HG03159 (cell line): ENCODE measurements around the gene CGREF1.
"Not testable (repeated sequence)": the region's sequence is repeated elsewhere in the genome, so short reads cannot be mapped to it uniquely, and the experiment has no call there.

Experiments used
- ATAC-seq: cut with Tn5 transposase; IDR thresholded peaks from one replicate; pipeline ENCODE4 v1.9.1; 2021; ENCODE audit warnings: mild to moderate bottlenecking, moderate library complexity; ENCODE audit not compliant: unreplicated experiment

CGREF1 gene

GRCh38 chr2:27076323-27076722 is 42.6 kb downstream of the CGREF1 start:
- ATAC-seq: no peak

- ATAC-seq: not testable (repeated sequence)
Measured at GRCh38 chr2:27075566-27075871, 43.4 kb downstream of the CGREF1 start.

- no peak for ATAC-seq
Measured at GRCh38 chr2:27074738-27075565, 44.0 kb downstream of the CGREF1 start.

DNA sequence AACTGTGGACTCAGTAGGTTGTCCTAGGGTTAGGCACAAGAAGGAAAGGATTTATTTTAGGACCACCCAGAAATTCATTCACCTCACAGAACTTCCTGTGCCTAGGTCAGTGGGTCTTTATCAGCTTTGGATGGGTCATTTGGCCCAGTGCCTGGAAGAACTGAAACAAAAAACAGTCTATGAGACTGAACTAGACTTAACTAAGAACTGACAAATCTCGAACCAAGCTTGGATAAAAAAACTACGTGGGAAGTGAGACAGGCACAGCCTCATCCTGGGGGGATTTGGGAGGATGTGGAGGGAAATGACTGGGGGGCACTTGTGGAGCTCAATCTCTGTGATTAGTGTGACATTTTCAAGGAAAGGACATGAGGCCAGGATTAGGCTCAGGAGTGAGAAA is 45.1 kb downstream of the CGREF1 start:
- ATAC-seq: no peak

GRCh38 chr2:27072920-27073319 is 46.0 kb downstream of the CGREF1 start:
- ATAC-seq: no peak

GRCh38 chr2:27071990-27072830 is 46.7 kb downstream of the CGREF1 start:
- ATAC-seq: peak; percentile 24

DNA sequence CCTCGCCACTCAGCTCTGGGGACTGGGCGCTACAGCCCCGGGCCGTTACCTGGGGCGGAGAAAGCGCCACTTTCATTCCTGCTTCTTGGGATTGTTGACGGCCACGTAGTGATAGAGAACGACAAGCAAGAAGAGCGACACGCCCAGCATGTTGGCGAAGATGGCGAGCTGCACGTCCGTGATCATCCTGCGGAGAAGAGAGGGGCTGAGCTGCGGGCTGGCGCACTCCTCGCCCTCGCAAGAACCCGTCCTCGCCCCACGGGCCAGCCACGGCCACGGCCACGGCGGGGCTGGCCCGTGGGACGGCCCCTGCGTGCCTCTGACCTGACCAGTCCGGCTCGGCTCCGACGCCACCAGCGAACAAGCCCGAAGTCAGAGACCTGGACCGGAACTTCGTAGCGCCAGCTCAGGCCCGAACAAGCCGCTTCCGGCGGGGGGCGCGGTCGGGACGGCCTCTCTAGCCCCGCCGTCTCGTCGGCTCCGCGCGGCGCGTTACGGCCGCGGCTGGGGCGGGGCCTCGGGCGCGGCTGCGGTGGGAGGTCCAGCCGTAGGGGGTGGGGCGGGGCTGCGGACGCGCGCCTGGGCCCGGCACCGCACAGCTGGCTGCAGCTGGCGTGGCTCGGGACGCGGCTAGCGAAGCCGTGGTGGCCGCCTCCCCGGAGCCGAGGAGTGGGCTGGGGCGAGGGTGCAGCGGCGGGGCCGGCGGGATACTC is 47.5 kb downstream of the CGREF1 start, which contains the start of gene OST4:
TSS of gene OST4 (minus strand) at position 378 of the 713 bp plus-strand sequence.
- ATAC-seq: peak; percentile 82

- ATAC-seq: no peak
Measured at GRCh38 chr2:27070653-27071276, 48.2 kb downstream of the CGREF1 start.

DNA sequence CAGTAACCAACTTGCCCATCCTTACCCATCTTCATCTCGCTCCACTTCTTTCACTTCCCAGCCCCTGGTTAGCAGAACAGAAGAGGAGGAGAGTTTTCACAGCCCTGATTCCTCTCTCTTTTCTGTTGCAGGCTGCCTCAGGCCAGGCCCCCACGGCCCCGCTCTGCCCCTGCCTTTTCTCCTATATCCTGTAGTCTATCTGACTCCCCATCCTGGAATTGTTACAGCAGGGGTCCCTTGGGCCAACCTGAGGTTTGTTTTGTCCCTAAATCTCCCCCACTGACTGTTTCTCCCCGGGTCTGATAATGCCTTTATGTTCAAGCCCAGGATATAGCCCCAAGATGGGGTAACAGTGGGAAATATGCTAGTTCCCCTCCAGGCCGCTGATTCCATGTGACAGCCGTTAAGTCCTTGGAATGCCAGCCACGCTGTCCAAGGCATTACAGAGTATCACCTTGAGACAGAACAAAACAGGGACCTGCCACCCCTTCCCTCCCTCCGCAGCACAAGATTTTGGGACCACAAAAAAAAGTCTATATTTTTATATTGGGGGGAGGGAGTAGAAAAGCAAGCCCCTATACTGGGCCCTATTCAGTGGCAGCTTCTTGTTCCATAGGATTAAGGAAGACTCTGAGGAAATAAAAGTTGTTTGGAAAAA is 48.8 kb downstream of the CGREF1 start:
- no peak for ATAC-seq

DNA sequence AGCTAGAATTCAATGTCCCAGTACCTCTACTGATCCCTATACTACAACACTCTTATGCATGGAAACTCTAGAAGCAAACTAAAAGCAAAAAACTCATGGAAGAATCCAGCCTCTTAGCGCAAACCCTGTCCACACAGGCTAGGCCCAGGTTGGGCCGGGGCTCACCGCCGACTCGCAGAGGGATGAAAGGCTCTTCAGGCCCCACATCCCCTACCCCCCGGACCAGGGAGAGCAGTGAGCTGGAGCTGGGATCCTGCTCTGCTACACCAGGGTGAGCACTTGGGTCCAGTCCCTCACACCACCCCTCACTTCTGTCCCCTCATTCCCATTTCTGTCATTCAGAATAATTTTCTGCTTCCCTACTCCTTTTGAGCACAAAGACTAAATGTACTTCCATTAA is 49.5 kb downstream of the CGREF1 start:
- ATAC-seq: no peak

DNA sequence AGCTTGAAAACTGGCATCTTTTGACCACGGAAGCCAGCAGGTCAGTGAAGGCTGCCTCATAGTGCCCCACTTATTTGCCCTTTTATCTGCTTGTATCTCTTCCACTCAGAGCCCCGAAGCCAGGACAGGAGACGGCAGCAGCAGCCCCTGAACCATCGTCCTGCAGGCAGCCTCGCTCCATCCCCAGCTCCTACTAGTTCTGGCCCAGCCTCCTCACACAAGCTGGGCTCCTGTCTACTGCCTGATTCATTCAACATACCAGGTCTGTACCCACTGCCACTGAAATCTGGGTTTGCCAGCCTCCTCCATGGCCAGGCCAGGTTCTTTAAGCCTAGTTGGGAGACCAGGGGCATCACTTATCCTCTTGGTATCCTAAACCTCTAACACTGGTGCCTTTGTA is 51.5 kb downstream of the CGREF1 start:
- no peak for ATAC-seq

GRCh38 chr2:27065128-27065527 is 53.8 kb downstream of the CGREF1 start:
- no peak for ATAC-seq

DNA sequence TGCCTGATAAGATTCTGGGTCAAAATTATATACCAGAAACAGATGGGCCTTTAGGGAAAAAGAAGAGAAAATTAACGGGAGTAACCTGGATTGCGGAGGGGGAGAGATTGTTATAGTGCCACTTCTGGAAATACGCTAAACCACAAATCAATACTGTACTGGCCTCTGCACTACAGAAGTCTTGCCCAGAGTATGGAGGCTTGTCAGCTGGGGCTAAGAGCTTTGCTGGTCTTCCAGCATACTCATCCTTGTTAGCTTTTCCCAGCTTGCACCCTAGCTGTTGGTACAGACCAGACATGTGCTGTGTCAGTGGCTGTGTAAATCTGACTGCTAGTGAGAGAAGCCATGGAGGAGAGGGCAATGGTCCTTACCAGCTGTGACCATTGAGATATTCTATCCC is 58.6 kb downstream of the CGREF1 start:
- no peak for ATAC-seq

GRCh38 chr2:27059141-27059820 is 59.6 kb downstream of the CGREF1 start:
- ATAC-seq: no peak

DNA sequence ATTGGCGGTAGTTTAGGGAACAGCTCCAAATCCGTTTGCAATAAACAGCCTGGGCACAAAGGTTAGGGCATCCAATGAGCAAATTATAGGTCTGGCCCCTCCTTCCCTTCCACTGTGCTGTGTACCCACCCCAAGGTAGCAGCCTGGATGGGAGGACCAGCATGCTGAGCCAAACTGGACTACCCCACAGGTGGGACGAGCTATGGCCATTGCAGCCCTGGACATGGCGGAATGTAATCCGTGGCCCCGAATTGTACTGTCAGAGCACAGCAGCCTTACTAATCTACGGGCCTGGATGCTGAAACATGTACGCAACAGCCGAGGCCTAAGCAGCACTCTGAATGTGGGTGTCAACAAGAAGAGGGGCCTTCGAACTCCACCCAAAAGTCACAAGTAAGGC is 60.7 kb downstream of the CGREF1 start:
- ATAC-seq: no peak

- ATAC-seq: no peak
Measured at GRCh38 chr2:27057184-27057583, 61.7 kb downstream of the CGREF1 start.

DNA sequence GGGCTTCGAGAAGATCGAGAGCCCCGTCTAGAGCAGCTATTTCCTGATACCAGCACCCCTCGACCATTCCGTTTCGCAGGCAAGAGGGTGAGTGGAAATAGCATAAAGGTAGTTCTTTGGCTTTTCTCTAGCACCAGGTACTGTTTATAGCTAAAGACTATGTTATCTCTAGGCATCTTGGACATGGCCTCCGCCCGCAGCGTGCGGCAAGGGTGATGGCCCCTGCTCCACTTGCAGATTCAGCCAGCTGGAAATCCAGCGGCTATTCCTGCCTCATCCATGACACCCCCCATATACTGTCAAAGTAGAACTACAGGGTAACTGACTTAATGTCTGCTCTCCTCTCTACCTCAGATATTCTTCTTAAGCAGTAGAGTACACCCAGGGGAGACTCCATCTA is 64.2 kb downstream of the CGREF1 start:
- ATAC-seq: no peak

GRCh38 chr2:27053776-27054175 is 65.2 kb downstream of the CGREF1 start:
- no peak for ATAC-seq

- no peak for ATAC-seq
Measured at GRCh38 chr2:27053321-27053720, 65.6 kb downstream of the CGREF1 start.
